GM06990 (cell line): ENCODE results near the gene CUBN.

ENCODE experiments used
- DNase-seq: peaks from one replicate; pipeline ENCODE4 v3.0.0-alpha.2; 2011; ENCODE audit not compliant: insufficient read length; ENCODE audit errors: extremely low read depth
- H3K27me3 ChIP-seq: replicated peaks from 2 replicates; pipeline ENCODE4 v1.6.0; 2011; ENCODE audit warnings: low read length; ENCODE audit not compliant: control insufficient read depth, insufficient read depth
- H3K36me3 ChIP-seq: 2 replicates; pipeline ENCODE4 v1.5.1; 2011; ENCODE audit warnings: low read length; ENCODE audit not compliant: control insufficient read depth, insufficient read depth
- H3K4me3 ChIP-seq: replicated peaks from 2 replicates; pipeline ENCODE4 v1.5.1; 2011; ENCODE audit warnings: low read depth, mild to moderate bottlenecking, control low read depth, low read length
- TF ChIP-seq, protein P1 (sequence below): IDR thresholded peaks from 2 replicates; pipeline ENCODE4 v1.5.1; 2011; ENCODE audit warnings: low read length, control low read depth, mild to moderate bottlenecking, inconsistent platforms; ENCODE audit not compliant: insufficient read depth, poor library complexity, severe bottlenecking

Gene CUBN

GRCh38 chr10:17113889-17114540, 15.6 kb downstream of the CUBN start:
- H3K4me3 ChIP-seq, result no peak overlapping the region
- no peaks in the 10 kb centered on the region for H3K36me3 ChIP-seq
- H3K27me3 ChIP-seq, result no peaks in the 10 kb centered on the region
- TF ChIP-seq, protein P1, sequence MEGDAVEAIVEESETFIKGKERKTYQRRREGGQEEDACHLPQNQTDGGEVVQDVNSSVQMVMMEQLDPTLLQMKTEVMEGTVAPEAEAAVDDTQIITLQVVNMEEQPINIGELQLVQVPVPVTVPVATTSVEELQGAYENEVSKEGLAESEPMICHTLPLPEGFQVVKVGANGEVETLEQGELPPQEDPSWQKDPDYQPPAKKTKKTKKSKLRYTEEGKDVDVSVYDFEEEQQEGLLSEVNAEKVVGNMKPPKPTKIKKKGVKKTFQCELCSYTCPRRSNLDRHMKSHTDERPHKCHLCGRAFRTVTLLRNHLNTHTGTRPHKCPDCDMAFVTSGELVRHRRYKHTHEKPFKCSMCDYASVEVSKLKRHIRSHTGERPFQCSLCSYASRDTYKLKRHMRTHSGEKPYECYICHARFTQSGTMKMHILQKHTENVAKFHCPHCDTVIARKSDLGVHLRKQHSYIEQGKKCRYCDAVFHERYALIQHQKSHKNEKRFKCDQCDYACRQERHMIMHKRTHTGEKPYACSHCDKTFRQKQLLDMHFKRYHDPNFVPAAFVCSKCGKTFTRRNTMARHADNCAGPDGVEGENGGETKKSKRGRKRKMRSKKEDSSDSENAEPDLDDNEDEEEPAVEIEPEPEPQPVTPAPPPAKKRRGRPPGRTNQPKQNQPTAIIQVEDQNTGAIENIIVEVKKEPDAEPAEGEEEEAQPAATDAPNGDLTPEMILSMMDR, result no peak
- no peak for DNase-seq

- TF ChIP-seq, protein P1, result no peak
- H3K36me3 ChIP-seq, result no peaks in the 10 kb centered on the region
- no peak for DNase-seq
- H3K4me3 ChIP-seq, result no peak overlapping the region
- no peaks in the 10 kb centered on the region for H3K27me3 ChIP-seq
Observed at GRCh38 chr10:17113346-17113745, 16.3 kb downstream of the CUBN start.

DNA sequence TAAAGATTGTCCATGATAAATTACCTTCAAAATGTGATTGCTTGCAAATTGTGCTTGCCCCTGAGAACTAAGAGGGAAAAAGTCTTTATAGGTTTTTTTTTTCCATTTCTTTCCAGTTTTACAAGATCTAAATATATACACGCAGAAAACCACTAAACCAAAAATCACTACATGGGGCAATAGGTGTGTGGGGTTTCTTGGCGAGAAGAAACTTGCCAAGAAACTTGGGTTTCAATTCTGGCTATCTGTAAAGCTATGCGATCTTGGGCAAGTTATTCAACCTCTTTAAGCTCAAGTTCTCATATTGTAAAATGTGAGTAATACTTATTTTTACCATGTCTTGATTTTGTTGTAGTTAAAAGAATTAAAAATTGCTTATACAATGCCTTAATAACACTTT, 17.0 kb downstream of the CUBN start:
- no peak overlapping the region for H3K4me3 ChIP-seq
- DNase-seq, result no peak
- H3K27me3 ChIP-seq, result no peaks in the 10 kb centered on the region
- no peaks in the 10 kb centered on the region for H3K36me3 ChIP-seq
- TF ChIP-seq, protein P1, result no peak

GRCh38 chr10:17109475-17110207, 20.0 kb downstream of the CUBN start:
- Histone ChIP-seq H3K4me3 (no peak overlapping the region), H3K27me3 (no peaks in the 10 kb centered on the region), H3K36me3 (no peaks in the 10 kb centered on the region)
- no peak for DNase-seq
- TF ChIP-seq, protein P1, result no peak

DNA sequence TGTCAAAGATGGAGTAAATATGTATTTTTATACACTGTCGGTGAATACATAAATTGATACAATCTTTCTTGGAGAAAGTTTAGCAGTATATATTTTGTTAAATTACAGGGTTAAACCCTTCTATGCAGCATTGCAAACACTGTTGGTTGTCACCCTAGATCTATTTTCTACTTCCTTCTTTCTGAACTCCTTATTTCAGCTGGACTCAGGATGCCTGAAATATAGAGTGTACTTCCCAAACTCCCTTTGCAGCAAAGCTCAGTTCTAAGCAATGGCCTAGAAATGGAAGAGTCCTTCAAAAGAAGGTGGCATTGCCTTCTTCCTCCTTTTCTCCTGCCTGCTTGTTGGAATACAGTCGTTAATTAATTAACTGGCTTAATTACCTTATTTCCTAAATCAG, 20.6 kb downstream of the CUBN start:
- TF ChIP-seq, protein P1, result no peak
- DNase-seq, result no peak
- no peaks in the 10 kb centered on the region for H3K36me3 ChIP-seq
- H3K4me3 ChIP-seq, result no peak overlapping the region
- no peaks in the 10 kb centered on the region for H3K27me3 ChIP-seq

GRCh38 chr10:17106991-17107390, 22.6 kb downstream of the CUBN start:
- Histone ChIP-seq H3K4me3 (no peak overlapping the region), H3K27me3 (no peaks in the 10 kb centered on the region), H3K36me3 (no peaks in the 10 kb centered on the region)
- DNase-seq, result no peak
- TF ChIP-seq, protein P1, result no peak
